BE2C (cell line): Measurements from ENCODE around the gene CCDC92B.
"Not testable (repeated sequence)": the region's sequence is repeated elsewhere in the genome, so short reads cannot be mapped to it uniquely, and the experiment has no call there.

Source experiments
- DNase-seq: peaks from one replicate; pipeline ENCODE4 v3.0.0-alpha.2; 2020
- H3K27me3 ChIP-seq: fragments of 250-450 bp; sonication (Bioruptor Pico); 2 replicates; pipeline ENCODE4 v1.5.1; 2020; ENCODE audit warnings: mild to moderate bottlenecking
- H3K36me3 ChIP-seq: fragments of 250-450 bp; sonication (Bioruptor Pico); 2 replicates; pipeline ENCODE4 v1.5.1; 2020; ENCODE audit warnings: mild to moderate bottlenecking
- H3K4me1 ChIP-seq: fragments of 250-450 bp; sonication (Bioruptor Pico); 2 replicates; pipeline ENCODE4 v1.5.1; 2020
- H3K4me3 ChIP-seq: 2 replicates; pipeline ENCODE4 v1.5.1; 2011; ENCODE audit warnings: low read depth, low read length
- H3K9me3 ChIP-seq: fragments of 250-450 bp; sonication (Bioruptor Pico); 2 replicates; pipeline ENCODE4 v1.5.1; 2020
- TF ChIP-seq, protein P1 (sequence below): IDR thresholded peaks from 2 replicates; pipeline ENCODE4 v1.5.1; 2012; ENCODE audit warnings: mild to moderate bottlenecking, low read depth, low read length

The CCDC92B gene

DNA sequence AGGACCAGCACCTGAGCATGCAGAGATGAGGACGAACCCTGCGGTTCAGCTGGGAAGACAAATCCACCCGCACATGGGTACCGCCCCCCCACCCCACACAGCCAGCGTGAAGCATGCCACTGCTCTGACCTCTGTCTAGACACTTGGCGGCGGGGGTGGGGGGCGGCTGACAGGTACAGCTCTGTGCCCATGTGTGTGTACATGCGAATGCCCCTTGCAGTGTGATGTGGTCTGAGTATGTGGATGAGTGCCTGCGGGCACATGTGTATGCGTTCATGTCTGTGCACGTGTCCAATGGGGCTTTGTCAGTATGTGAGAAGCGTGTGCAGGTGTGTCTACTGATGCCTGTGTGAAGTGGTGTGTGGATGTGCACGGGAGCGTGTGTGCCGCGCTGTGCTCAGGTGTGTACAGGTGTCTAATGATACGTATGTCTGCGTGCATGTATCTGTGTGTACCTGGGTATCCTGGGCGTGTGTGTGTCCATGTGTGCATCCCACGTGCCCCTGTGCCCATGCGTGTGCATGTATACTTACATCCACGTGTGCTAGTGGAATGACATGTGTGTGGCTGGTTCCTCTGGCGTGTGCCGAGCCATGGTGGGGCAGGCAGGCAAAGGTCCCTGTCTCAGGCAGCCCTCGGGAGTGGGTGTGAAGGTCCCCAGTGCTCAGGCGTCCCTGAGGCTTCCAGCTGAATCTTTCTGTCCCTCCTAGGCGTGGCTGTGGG is 46.1 kb upstream of the CCDC92B start:
- Histone ChIP-seq H3K36me3 (no peaks in the 10 kb centered on the region), H3K4me3 (no peak overlapping the region), H3K9me3 (no peaks in the 10 kb centered on the region), H3K27me3 (no peaks in the 10 kb centered on the region), H3K4me1 (no peaks in the 10 kb centered on the region)
- TF ChIP-seq, protein P1, sequence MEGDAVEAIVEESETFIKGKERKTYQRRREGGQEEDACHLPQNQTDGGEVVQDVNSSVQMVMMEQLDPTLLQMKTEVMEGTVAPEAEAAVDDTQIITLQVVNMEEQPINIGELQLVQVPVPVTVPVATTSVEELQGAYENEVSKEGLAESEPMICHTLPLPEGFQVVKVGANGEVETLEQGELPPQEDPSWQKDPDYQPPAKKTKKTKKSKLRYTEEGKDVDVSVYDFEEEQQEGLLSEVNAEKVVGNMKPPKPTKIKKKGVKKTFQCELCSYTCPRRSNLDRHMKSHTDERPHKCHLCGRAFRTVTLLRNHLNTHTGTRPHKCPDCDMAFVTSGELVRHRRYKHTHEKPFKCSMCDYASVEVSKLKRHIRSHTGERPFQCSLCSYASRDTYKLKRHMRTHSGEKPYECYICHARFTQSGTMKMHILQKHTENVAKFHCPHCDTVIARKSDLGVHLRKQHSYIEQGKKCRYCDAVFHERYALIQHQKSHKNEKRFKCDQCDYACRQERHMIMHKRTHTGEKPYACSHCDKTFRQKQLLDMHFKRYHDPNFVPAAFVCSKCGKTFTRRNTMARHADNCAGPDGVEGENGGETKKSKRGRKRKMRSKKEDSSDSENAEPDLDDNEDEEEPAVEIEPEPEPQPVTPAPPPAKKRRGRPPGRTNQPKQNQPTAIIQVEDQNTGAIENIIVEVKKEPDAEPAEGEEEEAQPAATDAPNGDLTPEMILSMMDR: no peak
- DNase-seq: no peak

DNA sequence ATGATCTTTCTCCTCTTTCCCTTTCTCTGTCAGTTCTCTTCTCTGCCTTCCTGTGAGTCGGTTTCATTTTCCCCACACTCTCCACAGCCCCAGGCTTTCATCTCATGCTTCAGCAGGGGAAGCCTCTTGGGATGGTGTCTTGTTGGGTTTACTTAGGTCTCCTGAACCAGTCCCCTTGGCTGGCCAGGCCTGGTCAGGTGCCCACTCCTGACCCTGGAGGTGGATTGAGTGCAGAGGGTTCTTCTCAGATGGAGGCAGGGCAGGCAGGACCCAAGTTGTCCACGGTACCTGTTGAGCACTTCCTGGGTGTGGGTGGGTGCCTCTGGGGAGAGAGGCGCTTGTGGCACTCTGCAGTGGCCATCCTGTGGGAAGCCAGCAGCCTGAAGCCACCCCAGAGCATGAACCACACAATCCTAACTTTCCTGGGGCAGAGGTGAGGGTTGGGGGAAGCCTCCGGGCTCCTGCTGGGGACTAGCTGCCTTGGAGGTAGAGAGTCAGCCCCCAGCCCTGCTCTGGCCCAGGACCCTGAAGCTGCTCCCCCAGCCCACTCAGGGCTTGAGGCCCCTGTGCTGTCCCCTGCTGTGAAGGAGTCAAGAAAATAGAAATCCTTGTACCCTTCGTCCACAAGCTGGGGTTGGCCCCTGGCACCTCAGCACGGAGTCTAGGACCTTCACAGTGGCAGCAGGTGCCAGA is 44.8 kb upstream of the CCDC92B start:
- TF ChIP-seq, protein P1: no peak
- Histone ChIP-seq H3K4me1 (no peaks in the 10 kb centered on the region), H3K36me3 (no peaks in the 10 kb centered on the region), H3K27me3 (no peaks in the 10 kb centered on the region), H3K9me3 (no peaks in the 10 kb centered on the region), H3K4me3 (no peak overlapping the region)
- no peak for DNase-seq

DNA sequence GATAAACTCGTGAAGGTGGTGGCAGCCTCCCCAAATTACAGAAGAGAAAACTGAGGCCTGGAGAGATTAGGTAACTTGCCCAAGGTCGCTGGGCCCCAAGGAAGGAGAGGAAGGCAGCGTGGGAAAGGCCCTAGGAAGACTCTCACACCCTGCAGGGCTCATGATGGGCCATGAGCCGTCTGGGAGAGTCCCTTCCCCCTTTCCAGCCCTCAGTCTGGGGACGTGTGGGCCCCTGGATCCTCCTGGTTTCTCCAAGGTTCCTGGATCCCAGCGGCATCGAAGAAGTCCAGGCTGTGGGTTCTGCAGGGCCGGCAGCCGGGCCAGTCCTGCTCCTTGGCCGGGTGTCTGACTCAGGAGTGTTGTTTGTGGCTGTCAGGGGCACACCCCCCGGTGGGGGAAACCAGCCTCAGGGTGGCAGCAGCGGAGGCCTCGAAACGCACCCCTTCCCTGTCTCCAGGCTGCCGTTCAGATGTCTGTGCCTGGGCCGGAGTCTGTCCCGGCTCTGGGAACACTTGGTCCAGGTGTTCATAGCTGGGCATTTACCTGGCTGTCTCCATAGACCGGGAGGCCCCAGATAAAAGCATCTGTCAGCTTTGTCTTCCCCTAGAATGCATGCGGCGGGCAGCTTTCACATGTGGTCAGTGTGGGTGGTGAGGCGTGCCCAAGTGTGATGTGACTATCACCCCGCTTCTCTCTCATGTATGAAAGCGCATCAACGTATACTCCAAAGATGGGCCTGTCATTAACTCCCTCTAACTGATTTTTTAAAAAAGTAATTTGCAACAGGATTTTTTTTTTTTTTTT is 43.1 kb upstream of the CCDC92B start:
- no peaks in the 10 kb centered on the region for H3K4me1 ChIP-seq
- no peaks in the 10 kb centered on the region for H3K9me3 ChIP-seq
- TF ChIP-seq, protein P1: no peak
- no peak overlapping the region for H3K4me3 ChIP-seq
- DNase-seq: no peak
- H3K27me3 ChIP-seq: no peaks in the 10 kb centered on the region
- no peaks in the 10 kb centered on the region for H3K36me3 ChIP-seq

DNA sequence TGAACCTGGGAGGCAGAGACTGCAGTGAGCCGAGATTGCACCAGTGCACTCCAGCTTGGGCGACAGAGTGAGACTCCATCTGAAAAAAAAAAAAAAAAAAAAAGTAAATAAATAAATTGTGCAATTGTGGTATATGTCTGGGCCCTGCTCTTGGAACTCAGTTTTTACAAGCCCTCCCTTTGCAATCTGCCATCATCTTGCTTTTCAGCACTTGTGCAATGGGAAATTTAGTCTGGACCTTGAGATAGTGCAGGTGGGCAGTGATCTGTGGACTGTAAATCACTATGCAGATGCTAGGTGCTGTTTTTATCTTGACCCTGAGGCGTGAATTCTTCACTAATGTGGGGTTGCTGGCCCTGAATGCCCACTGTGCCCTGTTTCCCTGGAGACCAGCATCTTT is 40.2 kb upstream of the CCDC92B start:
- H3K36me3 ChIP-seq: no peaks in the 10 kb centered on the region
- TF ChIP-seq, protein P1: no peak
- no peaks in the 10 kb centered on the region for H3K9me3 ChIP-seq
- no peak overlapping the region for H3K4me3 ChIP-seq
- peaks cover 3% of the 10 kb centered on the region; the same call in 1 of the 2 replicates for H3K4me1 ChIP-seq
- H3K27me3 ChIP-seq: no peaks in the 10 kb centered on the region
- DNase-seq: no peak

DNA sequence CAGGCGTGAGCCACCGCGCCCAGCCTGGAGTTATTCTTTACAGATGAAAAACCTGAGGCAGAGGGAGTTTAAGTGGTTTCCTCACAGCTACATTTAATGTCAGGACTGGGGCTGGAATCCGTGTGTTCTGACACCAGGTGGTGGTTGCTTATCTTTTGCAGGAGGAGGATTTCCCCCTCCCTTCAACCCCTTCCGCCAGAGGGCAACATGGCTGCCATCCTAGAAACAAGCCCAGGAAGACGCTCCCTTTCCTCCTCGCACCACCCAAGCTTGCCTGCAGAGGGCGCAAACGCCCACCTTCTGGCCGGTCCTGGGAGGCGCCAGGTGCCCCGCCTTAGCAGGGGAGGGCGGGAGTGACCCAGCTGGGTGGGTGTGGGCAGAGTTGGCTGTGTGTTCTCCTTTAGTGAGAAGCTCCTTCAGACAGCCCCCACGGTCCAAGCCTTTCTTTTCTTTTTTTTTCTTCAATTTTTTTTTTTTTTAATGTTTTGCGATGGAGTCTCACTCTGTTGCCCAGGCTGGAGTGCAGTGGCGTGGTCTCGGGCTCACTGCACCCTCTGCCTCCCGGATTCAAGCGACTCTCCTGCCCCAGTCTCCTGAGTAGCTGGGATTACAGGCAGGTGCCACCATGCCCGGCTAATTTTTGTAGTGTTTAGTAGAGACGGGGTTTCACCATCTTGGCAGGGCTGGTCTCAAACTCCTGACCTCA is 36.9 kb upstream of the CCDC92B start:
- TF ChIP-seq, protein P1: peak; percentile 79
- H3K36me3 ChIP-seq: no peaks in the 10 kb centered on the region
- H3K27me3 ChIP-seq: no peaks in the 10 kb centered on the region
- H3K9me3 ChIP-seq: no peaks in the 10 kb centered on the region
- DNase-seq: peak; percentile 88
- H3K4me1 ChIP-seq: peaks cover 3% of the 10 kb centered on the region; the same call in 1 of the 2 replicates
- no peak overlapping the region for H3K4me3 ChIP-seq

DNA sequence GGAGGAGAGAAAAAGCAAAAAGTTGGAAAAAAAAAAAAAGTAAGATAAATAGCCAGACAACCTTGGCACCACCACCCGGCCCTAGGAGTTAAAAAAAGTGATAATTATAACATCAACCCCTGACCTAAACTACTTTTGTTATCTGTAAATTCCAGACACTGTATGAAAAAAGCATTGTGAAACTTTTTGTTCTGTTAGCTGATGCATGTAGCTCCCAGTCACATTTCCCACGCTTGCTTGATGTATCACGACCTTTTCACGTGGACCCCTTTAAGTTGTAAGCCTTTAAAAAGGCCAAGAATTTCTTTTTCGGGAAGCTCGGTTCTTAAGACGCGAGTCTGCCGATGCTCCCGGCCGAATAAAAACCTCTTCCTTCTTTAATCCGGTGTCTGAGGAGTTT is 35.9 kb upstream of the CCDC92B start:
- H3K27me3 ChIP-seq, H3K4me3 ChIP-seq, H3K4me1 ChIP-seq, H3K9me3 ChIP-seq, H3K36me3 ChIP-seq, DNase-seq: not testable (repeated sequence)
